Stomach (tissue), 4 donors: ENCODE measurements around the gene RHAG.
"Not testable (repeated sequence)": the region's sequence is repeated elsewhere in the genome, so short reads cannot be mapped to it uniquely, and the experiment has no call there.

Source experiments
- EP300 ChIP-seq: sonication (generic); formaldehyde crosslinking; IDR thresholded peaks from one replicate; pipeline ENCODE4 v1.6.1; 2017; ENCODE audit warnings: antibody characterized with exemption
- POLR2A ChIP-seq, 4 donors: fragments of 450-650 bp; IDR thresholded peaks; one replicate each; pipeline ENCODE4 v1.6.1; 2016; ENCODE audit warnings: antibody characterized with exemption in 4 of 4, control low read depth in 2 of 4, mild to moderate bottlenecking in 1 of 4, moderate library complexity in 1 of 4
- POLR2AphosphoS5 ChIP-seq, 3 donors: sonication (generic); formaldehyde crosslinking; IDR thresholded peaks; one replicate each; pipeline ENCODE4 v1.6.1; 2016; ENCODE audit warnings: antibody characterized with exemption in 3 of 3
- TF ChIP-seq, protein P1 (sequence below), 7 experiments: fragments of 450-650 bp in 4 of 7; fragments of 200-600 bp in 3 of 7; sonication (generic) in 3 of 7; IDR thresholded peaks; one replicate each; pipeline ENCODE4 v1.5.1; 2016 to 2019; ENCODE audit warnings: antibody characterized with exemption in 7 of 7, control low read depth in 2 of 7, mild to moderate bottlenecking in 1 of 7

- TF ChIP-seq, protein P1, sequence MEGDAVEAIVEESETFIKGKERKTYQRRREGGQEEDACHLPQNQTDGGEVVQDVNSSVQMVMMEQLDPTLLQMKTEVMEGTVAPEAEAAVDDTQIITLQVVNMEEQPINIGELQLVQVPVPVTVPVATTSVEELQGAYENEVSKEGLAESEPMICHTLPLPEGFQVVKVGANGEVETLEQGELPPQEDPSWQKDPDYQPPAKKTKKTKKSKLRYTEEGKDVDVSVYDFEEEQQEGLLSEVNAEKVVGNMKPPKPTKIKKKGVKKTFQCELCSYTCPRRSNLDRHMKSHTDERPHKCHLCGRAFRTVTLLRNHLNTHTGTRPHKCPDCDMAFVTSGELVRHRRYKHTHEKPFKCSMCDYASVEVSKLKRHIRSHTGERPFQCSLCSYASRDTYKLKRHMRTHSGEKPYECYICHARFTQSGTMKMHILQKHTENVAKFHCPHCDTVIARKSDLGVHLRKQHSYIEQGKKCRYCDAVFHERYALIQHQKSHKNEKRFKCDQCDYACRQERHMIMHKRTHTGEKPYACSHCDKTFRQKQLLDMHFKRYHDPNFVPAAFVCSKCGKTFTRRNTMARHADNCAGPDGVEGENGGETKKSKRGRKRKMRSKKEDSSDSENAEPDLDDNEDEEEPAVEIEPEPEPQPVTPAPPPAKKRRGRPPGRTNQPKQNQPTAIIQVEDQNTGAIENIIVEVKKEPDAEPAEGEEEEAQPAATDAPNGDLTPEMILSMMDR (IDR thresholded peaks at IDR 0.05) = not testable (repeated sequence)
- TF ChIP-seq POLR2A (IDR thresholded peaks at IDR 0.05); POLR2AphosphoS5 (IDR thresholded peaks at IDR 0.05); EP300: not testable (repeated sequence)
These were observed 7.1 kb downstream of the RHAG start for GRCh38 chr6:49629485-49630088.
